HK-2 (cell line): Measurements from ENCODE around the gene ITFG2.

Experiments used
- DNase-seq: peaks from one replicate; pipeline ENCODE4 v3.0.0-alpha.2; 2018; ENCODE audit not compliant: unreplicated experiment

The ITFG2 gene

GRCh38 chr12:2795291-2796186 is 16.9 kb upstream of the ITFG2 start:
- DNase-seq: peak; percentile 60

- peak; percentile 8 for DNase-seq
These were observed 16.2 kb upstream of the ITFG2 start for GRCh38 chr12:2796187-2796666.

GRCh38 chr12:2797721-2798418 is 14.6 kb upstream of the ITFG2 start:
- DNase-seq: no peak

- no peak for DNase-seq
These were observed 12.4 kb upstream of the ITFG2 start for GRCh38 chr12:2800046-2800570.

DNA sequence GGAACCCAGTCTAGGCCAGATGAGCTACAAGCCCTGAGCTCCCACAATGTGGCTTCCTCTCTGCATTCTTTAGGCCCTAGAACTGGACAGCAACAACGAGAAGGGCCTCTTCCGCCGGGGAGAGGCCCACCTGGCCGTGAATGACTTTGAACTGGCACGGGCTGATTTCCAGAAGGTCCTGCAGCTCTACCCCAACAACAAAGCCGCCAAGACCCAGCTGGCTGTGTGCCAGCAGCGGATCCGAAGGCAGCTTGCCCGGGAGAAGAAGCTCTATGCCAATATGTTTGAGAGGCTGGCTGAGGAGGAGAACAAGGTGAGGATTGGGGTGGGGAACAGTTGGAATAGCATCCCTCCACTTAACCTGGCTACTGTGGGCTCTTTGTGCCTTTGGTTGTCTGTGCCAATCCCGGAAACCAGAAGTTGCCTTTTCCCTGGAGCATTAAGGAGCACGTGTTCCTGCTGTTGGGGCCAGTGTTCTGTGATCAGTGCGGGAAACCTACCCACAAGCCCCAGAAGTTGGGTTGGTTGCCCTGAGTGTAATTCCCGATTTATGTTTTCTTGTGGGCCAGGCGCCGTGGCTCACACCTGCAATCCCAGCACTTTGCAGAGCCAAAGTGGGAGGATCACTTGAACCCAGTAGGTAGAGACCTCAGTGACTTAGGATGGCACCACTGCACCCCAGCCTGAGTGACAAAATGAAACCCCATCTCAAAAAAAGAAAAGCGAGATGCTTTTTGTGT is 11.3 kb upstream of the ITFG2 start:
- DNase-seq: no peak

DNA sequence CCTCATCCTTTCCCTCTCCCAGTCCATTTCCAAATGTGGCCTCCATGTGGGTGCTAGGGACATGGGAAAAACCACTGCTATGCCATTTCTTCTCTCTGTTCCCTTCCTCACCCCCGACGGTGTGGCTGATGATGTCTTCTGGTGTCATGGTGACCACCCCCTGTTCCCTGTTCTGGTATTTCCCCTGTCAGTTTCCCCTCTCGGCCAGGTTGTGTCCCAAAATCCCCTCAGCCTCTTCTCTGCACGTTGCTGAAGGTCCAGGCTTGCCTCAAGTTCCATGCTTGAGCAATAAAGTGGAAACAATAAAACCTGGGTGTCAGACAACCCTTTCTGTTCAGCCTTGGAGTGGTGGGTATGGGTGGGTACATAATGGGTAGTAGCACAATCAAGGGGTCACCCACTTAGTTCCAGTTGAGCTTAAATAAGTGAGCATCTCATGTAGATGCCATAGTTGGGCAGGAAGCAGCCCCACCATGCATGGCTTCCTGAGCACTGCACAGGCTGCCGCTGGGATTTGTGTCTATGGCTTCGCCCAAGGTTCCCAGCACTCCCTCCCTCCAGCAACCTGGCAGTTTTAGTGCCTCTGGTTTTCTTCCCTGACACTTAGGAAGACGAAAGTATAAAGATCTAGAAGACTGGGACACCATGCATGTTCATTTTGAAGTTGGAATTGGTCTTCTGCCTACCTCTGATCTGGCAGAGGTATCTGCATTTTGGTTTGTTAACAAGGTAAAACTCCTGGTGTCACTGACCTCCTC is 8.7 kb upstream of the ITFG2 start:
- DNase-seq: no peak

DNA sequence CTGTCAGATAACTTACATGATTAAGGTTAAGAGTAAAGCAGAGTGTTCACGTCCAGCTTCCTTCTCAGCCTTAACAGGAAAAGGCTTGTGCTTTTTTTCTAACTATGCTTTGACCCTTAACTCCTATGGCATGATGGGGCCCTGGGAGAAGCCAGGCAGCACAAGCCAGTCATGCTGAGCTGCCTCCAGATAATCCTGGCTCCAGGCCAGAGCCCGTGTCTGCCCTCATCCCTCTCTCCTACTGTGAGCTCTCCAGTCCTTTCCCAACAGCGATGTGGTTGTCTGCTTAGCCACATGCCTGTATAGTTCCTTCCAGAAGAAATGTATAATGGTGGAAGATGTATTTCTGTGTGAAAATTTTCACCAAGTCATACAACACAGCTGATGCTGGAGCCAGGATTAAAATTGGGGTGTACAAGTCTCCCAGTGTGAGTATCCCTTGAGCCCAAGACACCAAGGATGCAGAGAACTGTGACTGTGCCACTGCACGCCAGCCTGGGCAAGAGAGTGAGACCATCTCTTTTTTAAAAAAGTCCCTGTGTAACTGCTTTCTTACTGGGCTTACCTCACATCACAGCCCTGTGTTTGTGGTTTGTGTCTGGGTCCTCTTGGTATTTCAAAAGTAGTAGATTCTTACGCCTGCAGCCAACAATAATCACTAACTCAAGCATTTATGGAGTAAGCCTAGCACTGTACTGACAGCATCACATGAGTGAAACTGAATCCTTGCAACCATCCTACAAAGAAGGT is 7.9 kb upstream of the ITFG2 start:
- peak; percentile 38 for DNase-seq

- no peak for DNase-seq
These were observed 7.3 kb upstream of the ITFG2 start for GRCh38 chr12:2805143-2805520.

DNA sequence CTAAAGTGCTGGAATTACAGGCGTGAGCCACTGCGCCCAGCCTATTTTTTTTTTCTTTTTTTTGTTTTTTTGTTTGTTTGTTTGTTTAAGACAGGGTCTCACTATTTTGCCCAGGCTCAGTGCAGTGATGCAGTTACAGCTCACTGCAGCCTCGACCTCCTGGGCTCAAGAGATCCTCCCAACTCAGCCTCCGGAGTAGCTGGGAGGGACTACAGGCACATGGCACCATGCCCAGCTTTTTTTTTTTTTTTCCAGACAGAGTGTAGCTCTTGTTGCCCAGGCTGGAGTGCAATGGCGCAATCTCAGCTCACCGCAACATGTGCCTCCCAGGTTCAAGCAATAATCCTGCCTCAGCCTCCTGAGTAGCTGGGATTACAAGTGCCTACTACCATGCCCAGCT is 5.8 kb upstream of the ITFG2 start:
- DNase-seq: no peak

DNA sequence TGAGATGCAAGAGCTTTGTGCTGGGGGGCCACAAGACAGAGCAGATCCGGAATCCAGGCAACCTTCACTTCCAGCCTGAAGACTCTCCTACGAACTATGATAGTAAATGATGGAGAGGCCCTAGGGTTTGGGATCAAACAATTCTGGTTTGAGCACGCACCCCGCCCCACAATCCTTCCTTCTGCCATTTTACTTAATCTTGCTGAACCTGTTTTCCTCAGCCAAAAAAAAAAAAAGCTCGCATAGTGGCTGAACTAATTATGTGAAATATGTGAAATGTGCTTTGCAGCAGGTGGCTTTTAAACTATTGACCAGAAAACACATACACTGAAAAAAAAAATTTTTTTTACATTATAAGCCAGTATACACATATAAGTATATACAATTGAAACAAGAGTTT is 667 bp upstream of the ITFG2 start:
- DNase-seq: no peak

- peak; percentile 31 for DNase-seq
These were observed 1.0 kb downstream of the ITFG2 start for GRCh38 chr12:2813214-2814185.

GRCh38 chr12:2819810-2820209 is 7.3 kb downstream of the ITFG2 start:
- no peak for DNase-seq

DNA sequence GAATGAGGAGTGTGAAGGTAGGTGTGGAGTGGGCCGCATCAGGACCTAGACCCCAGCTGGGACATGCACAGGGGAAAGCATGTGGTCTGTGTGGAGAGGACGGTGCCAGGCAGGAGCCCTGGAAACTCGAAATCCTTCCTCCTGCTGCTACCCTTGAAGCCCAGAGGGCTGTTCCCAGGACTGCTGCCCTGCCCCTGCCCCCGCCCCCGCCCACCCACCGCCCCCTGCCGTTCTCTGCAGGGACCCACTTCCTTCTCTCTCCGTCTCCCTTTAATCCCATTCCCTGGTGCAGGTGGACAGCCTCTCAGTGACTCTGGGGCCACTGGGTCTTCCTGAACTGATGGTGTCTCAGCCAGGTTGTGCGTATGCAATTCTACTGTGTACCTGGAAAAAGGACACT is 8.0 kb downstream of the ITFG2 start:
- DNase-seq: no peak

GRCh38 chr12:2823483-2823882 is 11.0 kb downstream of the ITFG2 start:
- no peak for DNase-seq

DNA sequence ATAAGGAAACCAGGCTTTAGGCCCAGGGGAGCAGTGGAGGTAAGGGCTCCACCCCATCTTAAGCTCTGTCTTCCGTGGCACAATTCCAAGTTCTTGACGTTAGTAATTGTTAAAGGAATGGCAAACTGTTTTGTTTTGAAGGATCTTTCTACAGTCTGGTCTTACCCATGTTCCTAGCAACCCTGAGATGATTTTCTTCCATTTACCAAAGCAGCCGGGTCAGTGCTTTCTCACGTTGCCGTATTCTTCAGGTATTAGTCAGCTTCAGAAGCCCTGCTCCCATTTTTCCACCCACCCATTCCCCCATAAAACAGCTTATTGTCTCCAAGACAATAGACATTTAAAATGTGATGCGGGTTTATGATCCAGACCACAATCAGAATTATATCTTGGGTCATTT is 12.1 kb downstream of the ITFG2 start:
- DNase-seq: no peak

- DNase-seq: no peak
These were observed 12.7 kb downstream of the ITFG2 start for GRCh38 chr12:2825132-2825531.

DNA sequence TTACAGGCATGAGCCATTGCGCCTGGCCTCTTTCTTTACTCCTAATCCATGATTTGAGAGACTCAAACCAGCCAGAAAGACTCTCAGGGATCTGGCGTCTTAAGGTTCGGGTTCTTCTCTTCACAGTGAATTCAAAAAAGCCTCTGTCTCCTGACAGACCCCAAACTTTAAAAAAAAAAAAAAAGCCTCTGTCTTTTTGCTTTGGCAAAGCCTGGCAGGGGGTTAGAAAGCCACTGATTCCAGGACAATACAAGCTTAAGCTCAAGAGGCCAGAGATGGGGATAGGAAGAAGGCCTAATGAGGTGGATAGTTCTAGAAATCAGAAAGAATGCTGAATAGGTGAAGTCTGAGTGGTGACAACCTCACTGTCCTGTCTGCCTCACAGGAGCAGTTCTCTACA is 13.6 kb downstream of the ITFG2 start:
- DNase-seq: no peak

DNA sequence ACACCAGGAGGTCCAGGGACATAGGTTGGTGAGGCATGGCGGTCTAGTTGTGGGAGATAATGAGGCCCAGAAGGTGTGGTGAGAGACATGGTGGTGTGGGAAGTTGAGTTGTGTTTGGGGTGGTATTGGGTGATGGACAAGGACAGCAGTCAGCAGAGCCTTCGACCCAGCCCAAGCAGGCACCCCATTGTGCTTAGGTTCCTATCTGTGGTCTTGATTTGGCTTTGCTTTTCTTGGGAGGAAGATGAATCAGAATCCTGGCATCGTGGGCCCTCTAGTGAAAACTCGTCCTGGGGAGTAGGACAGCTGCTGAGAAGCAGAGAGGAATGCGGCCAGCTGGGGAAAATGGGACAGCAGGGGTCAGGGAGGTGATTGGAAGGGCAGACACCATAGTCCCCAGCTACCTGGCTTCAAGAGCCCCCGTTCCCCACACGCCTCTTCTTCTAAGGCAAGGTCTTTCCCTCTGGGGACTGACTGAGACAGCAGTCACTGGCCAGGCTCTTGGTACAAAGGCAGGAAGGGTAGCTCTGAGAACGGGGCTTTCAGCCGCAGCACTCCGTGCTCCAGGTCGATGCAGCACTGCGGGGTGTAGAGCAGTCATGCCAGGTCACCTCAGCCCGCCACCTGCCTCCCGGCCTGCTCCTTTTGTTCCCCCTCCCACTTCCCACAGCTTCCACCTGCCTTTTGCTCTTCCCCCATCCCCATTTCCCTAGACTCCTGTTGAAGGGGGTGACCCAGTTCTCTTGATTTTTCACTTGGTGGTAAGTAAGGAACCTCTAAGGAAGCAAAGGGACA is 14.4 kb downstream of the ITFG2 start:
- DNase-seq: no peak

DNA sequence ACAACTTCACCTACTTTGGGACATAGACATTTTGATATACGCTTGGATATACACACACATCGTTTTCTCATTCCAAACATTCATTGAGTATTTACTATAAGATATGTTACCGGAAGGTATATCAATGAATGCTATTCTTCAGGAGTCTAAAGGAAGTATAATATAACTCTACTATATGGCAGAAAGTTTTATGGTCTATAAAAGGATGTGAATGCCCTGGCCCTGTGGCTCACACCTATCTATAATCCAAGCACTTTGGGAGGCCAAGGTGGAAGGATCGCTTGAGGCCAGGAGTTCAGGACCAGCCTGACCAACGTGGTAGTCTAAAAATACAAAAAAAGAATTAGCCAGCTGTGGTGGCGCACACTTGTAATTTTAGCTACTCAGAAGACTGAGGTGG is 16.8 kb downstream of the ITFG2 start:
- no peak for DNase-seq
